Measurements from ENCODE around the gene TRIM17. TPM values are rescaled to one million over a fixed set of nuclear protein-coding genes. Genes with fewer than 3 reads are reported as not detected.

Gene TRIM17
- total RNA-seq, 1 donor from 2014 or later: 6.3 TPM

GRCh38 chr1:228392111-228392936, 24.3 kb downstream of the TRIM17 start:
- H3K4me3 Mint-ChIP-seq: no peak overlapping the region
- H3K27me3 Mint-ChIP-seq (ENCODE audit: low read depth): no peaks in the 10 kb centered on the region
- H3K36me3 Mint-ChIP-seq (ENCODE audit: low read depth): peaks cover 3% of the 10 kb centered on the region
- H3K4me1 Mint-ChIP-seq: no peaks in the 10 kb centered on the region
- no peaks in the 10 kb centered on the region for H3K9me3 Mint-ChIP-seq
- no peak for DNase-seq (ENCODE audit: low read depth, low spot score)
- no peak for TF ChIP-seq CTCF (conservative IDR thresholded peaks at IDR 0.05)
- no peak overlapping the region for H3K27ac Mint-ChIP-seq (ENCODE audit: unreplicated experiment)

- no peak for DNase-seq (ENCODE audit: low read depth, low spot score)
- Mint-ChIP-seq H3K27ac (ENCODE audit: unreplicated experiment) (no peak overlapping the region), H3K36me3 (ENCODE audit: low read depth) (peaks cover 3% of the 10 kb centered on the region), H3K4me1 (no peaks in the 10 kb centered on the region), H3K9me3 (no peaks in the 10 kb centered on the region), H3K27me3 (ENCODE audit: low read depth) (no peaks in the 10 kb centered on the region), H3K4me3 (no peak overlapping the region)
- TF ChIP-seq CTCF (conservative IDR thresholded peaks at IDR 0.05): no peak
Measured at GRCh38 chr1:228391411-228392020, 25.1 kb downstream of the TRIM17 start.

- Mint-ChIP-seq H3K4me1 (no peaks in the 10 kb centered on the region), H3K9me3 (no peaks in the 10 kb centered on the region), H3K4me3 (no peak overlapping the region), H3K27ac (ENCODE audit: unreplicated experiment) (no peak overlapping the region), H3K27me3 (ENCODE audit: low read depth) (no peaks in the 10 kb centered on the region), H3K36me3 (ENCODE audit: low read depth) (no peaks in the 10 kb centered on the region)
- DNase-seq (ENCODE audit: low read depth, low spot score): no peak
- no peak for TF ChIP-seq CTCF (conservative IDR thresholded peaks at IDR 0.05)
Measured at GRCh38 chr1:228390649-228391048, 26.0 kb downstream of the TRIM17 start.

GRCh38 chr1:228387321-228387720, 29.3 kb downstream of the TRIM17 start:
- no peaks in the 10 kb centered on the region for H3K36me3 Mint-ChIP-seq (ENCODE audit: low read depth)
- no peak for DNase-seq (ENCODE audit: low read depth, low spot score)
- H3K9me3 Mint-ChIP-seq: no peaks in the 10 kb centered on the region
- TF ChIP-seq CTCF (conservative IDR thresholded peaks at IDR 0.05): no peak
- no peak overlapping the region for H3K27ac Mint-ChIP-seq (ENCODE audit: unreplicated experiment)
- H3K27me3 Mint-ChIP-seq (ENCODE audit: low read depth): peaks cover 8% of the 10 kb centered on the region
- H3K4me3 Mint-ChIP-seq: no peak overlapping the region
- H3K4me1 Mint-ChIP-seq: no peaks in the 10 kb centered on the region

- TF ChIP-seq CTCF (conservative IDR thresholded peaks at IDR 0.05): no peak
- Mint-ChIP-seq H3K4me1 (no peaks in the 10 kb centered on the region), H3K9me3 (no peaks in the 10 kb centered on the region), H3K4me3 (no peak overlapping the region), H3K27ac (ENCODE audit: unreplicated experiment) (no peak overlapping the region), H3K27me3 (ENCODE audit: low read depth) (peaks cover 19% of the 10 kb centered on the region), H3K36me3 (ENCODE audit: low read depth) (no peaks in the 10 kb centered on the region)
- no peak for DNase-seq (ENCODE audit: low read depth, low spot score)
Measured at GRCh38 chr1:228385232-228385631, 31.4 kb downstream of the TRIM17 start.

Data from neural crest cell (in vitro differentiated cells).